GM18517 (cell line): ENCODE results near the gene PPARD.
"Not testable (repeated sequence)": the region's sequence is repeated elsewhere in the genome, so short reads cannot be mapped to it uniquely, and the experiment has no call there.

Experiments
- ATAC-seq: cut with Tn5 transposase; IDR thresholded peaks from one replicate; pipeline ENCODE4 v1.9.1; 2021; ENCODE audit warnings: mild to moderate bottlenecking, moderate library complexity; ENCODE audit not compliant: unreplicated experiment

PPARD gene

GRCh38 chr6:35342258-35343091 lies at the start of gene PPARD:
TSS of gene PPARD (plus strand) at chr6:35342558. CDS start at chr6:35411088, 68,530 bp downstream.
- ATAC-seq: peak; percentile 88

- ATAC-seq: no peak
Measured at GRCh38 chr6:35293681-35294080, 48.7 kb upstream of the PPARD start.

GRCh38 chr6:35294308-35294945 lies 47.9 kb upstream of the PPARD start:
- no peak for ATAC-seq

GRCh38 chr6:35295036-35295435 lies 47.3 kb upstream of the PPARD start:
- ATAC-seq: no peak

GRCh38 chr6:35295521-35296315 lies 46.6 kb upstream of the PPARD start:
- no peak for ATAC-seq

GRCh38 chr6:35296931-35297600 lies 45.3 kb upstream of the PPARD start:
- ATAC-seq: peak; percentile 13

- ATAC-seq: peak; percentile 74
Measured at GRCh38 chr6:35297601-35298481, 44.5 kb upstream of the PPARD start, which contains the start of gene DEF6. TSS of gene DEF6 (plus strand) at chr6:35297818. CDS start at chr6:35297857, 39 bp downstream.

- ATAC-seq: no peak
Measured at GRCh38 chr6:35298625-35299140, 43.7 kb upstream of the PPARD start.

- ATAC-seq: no peak
Measured at GRCh38 chr6:35299674-35300073, 42.7 kb upstream of the PPARD start.

GRCh38 chr6:35300848-35301247 lies 41.5 kb upstream of the PPARD start:
- ATAC-seq: no peak

GRCh38 chr6:35302604-35303241 lies 39.6 kb upstream of the PPARD start:
- peak; percentile 73 for ATAC-seq

- no peak for ATAC-seq
Measured at GRCh38 chr6:35304299-35304698, 38.1 kb upstream of the PPARD start.

- ATAC-seq: no peak
Measured at GRCh38 chr6:35305117-35305516, 37.2 kb upstream of the PPARD start.

GRCh38 chr6:35307138-35307537 lies 35.2 kb upstream of the PPARD start:
- not testable (repeated sequence) for ATAC-seq

- not testable (repeated sequence) for ATAC-seq
Measured at GRCh38 chr6:35308543-35308942, 33.8 kb upstream of the PPARD start.

GRCh38 chr6:35309611-35310264 lies 32.6 kb upstream of the PPARD start:
- ATAC-seq: no peak

- no peak for ATAC-seq
Measured at GRCh38 chr6:35310265-35310831, 32.0 kb upstream of the PPARD start.

- no peak for ATAC-seq
Measured at GRCh38 chr6:35311390-35312075, 30.8 kb upstream of the PPARD start.
